K562 (cell line): ENCODE measurements around the gene ZMPSTE24. TPM values are rescaled to one million over a fixed set of nuclear protein-coding genes. Genes with fewer than 3 reads are reported as not detected.

Experiments used
- ASH1L ChIP-seq: fragments of 450-650 bp; IDR thresholded peaks from 2 replicates; pipeline ENCODE4 v1.6.1; 2018; ENCODE audit warnings: borderline replicate concordance, mild to moderate bottlenecking, low read depth; ENCODE audit not compliant: partially characterized antibody
- BCL6 ChIP-seq: fragments of 250-450 bp; sonication (Bioruptor Pico); IDR thresholded peaks from 2 replicates; pipeline ENCODE4 v1.4.0; 2020
- FOS ChIP-seq: IDR thresholded peaks from 3 replicates; pipeline ENCODE4 v1.6.1; 2011; ENCODE audit not compliant: insufficient read length; ENCODE audit errors: extremely low read depth
- FOXJ3 ChIP-seq: sonication (generic); formaldehyde crosslinking; IDR thresholded peaks from 2 replicates; pipeline ENCODE4 v1.4.0; 2020; ENCODE audit warnings: mild to moderate bottlenecking, missing genetic modification reagents
- HEY1 ChIP-seq: fragments of 250-450 bp; sonication (Bioruptor Pico); IDR thresholded peaks from 2 replicates; pipeline ENCODE4 v1.5.0; 2020; ENCODE audit warnings: mild to moderate bottlenecking, moderate library complexity, borderline replicate concordance
- LARP7 ChIP-seq: fragments of 450-650 bp; IDR thresholded peaks from 2 replicates; pipeline ENCODE4 v1.6.1; 2016
- NFYB ChIP-seq: IDR thresholded peaks from 2 replicates; pipeline ENCODE4 v1.6.1; 2011; ENCODE audit warnings: mild to moderate bottlenecking, moderate library complexity; ENCODE audit not compliant: insufficient read length; ENCODE audit errors: extremely low read depth
- POLR2A ChIP-seq: fragments of 450-650 bp; conservative IDR thresholded peaks from 2 replicates; pipeline ENCODE4 v1.6.1; 2016
- SAP30 ChIP-seq: fragments of 200-600 bp; sonication (generic); IDR thresholded peaks from 2 replicates; pipeline ENCODE4 v1.6.1; 2012; ENCODE audit warnings: borderline replicate concordance, low read depth, mild to moderate bottlenecking, moderate library complexity, low read length, control low read depth, inconsistent platforms; ENCODE audit not compliant: insufficient read depth, poor library complexity, severe bottlenecking
- SIN3B ChIP-seq: fragments of 450-650 bp; IDR thresholded peaks from 2 replicates; pipeline ENCODE4 v1.6.1; 2017; ENCODE audit warnings: low read depth, mild to moderate bottlenecking, moderate library complexity
- SPI1 ChIP-seq: IDR thresholded peaks from 2 replicates; pipeline ENCODE4 v1.6.1; 2011; ENCODE audit warnings: low read depth, low read length, control low read depth, borderline replicate concordance
- TAF1 ChIP-seq: IDR thresholded peaks from 2 replicates; pipeline ENCODE4 v1.6.1; 2011; ENCODE audit warnings: mild to moderate bottlenecking, low read length, moderate library complexity; ENCODE audit not compliant: insufficient read depth, control insufficient read depth, severe bottlenecking; ENCODE audit errors: extremely low read depth
- ZC3H11A ChIP-seq: IDR thresholded peaks from 2 replicates; pipeline ENCODE4 v1.6.1; 2012; ENCODE audit warnings: low read depth, low read length, improper control_type of control experiment
- ZFP1 ChIP-seq: fragments of 450-650 bp; formaldehyde crosslinking; IDR thresholded peaks from 2 replicates; pipeline ENCODE4 v1.4.0; 2020; ENCODE audit warnings: mild to moderate bottlenecking, mixed read lengths
- ZNF174 ChIP-seq: fragments of 250-450 bp; sonication (Bioruptor Pico); IDR thresholded peaks from 2 replicates; pipeline ENCODE4 v1.4.0; 2020; ENCODE audit warnings: mild to moderate bottlenecking
- ZNF224 ChIP-seq: sonication (generic); formaldehyde crosslinking; IDR thresholded peaks from 2 replicates; pipeline ENCODE4 v1.8.0; 2022; ENCODE audit warnings: mild to moderate bottlenecking, missing genetic modification reagents
- ZNF444 ChIP-seq: fragments of 250-450 bp; sonication (Bioruptor Pico); IDR thresholded peaks from 2 replicates; pipeline ENCODE4 v1.4.0; 2020; ENCODE audit warnings: mild to moderate bottlenecking, moderate library complexity
- ZNF695 ChIP-seq: fragments of 450-650 bp; formaldehyde crosslinking; IDR thresholded peaks from 2 replicates; pipeline ENCODE4 v1.4.0; 2020; ENCODE audit warnings: mild to moderate bottlenecking, moderate library complexity
- polyA plus RNA-seq, 8 experiments: library from polyadenylated mRNA; depleted of rRNA in 4 of 8; stranded (reverse) in 5 of 8; unstranded in 3 of 8; fragments of >200 nt; fragmentation: Nextera tagmentation in 2 of 8; fragmentation: Illumina TruSeq in 1 of 8; extraction: Ambion mirVana in 2 of 8; extraction: Trizol in 1 of 8; gene quantifications; 2 replicates each; pipeline versions ENCODE4 v1.2.1 to v1.2.3, GENCODE V29; 2011 to 2014; ENCODE audit warnings: inconsistent platforms in 1 of 8, missing spikeins in 1 of 8
- total RNA-seq, 7 experiments: library from RNA; depleted of rRNA in 6 of 7; stranded (reverse); fragments of >200 nt in 6 of 7; fragmentation: Illumina TruSeq in 2 of 7; extraction: Trizol in 2 of 7; gene quantifications; 2 replicates each; pipeline versions ENCODE4 v1.2.1 to v1.2.3, GENCODE V29; 2011 to 2021; ENCODE audit warnings: low replicate concordance in 1 of 7
- TF ChIP-seq, protein P1 (sequence below): fragments of 450-650 bp; formaldehyde crosslinking; IDR thresholded peaks from 2 replicates; pipeline ENCODE4 v1.4.0; 2022; ENCODE audit warnings: missing genetic modification characterization
- TF ChIP-seq, protein P2 (sequence below): fragments of 250-450 bp; sonication (Bioruptor Pico); IDR thresholded peaks from 2 replicates; pipeline ENCODE4 v1.5.0; 2021; ENCODE audit warnings: mild to moderate bottlenecking, moderate library complexity
- TF ChIP-seq, protein P3 (sequence below): fragments of 250-450 bp; sonication (Bioruptor Pico); IDR thresholded peaks from 2 replicates; pipeline ENCODE4 v1.4.0; 2020; ENCODE audit warnings: mild to moderate bottlenecking, moderate library complexity

ZMPSTE24 gene
- total and polyA plus RNA-seq, 9 of the 15 experiments (the other 6 are each of a cell fraction or from before 2014, with no cell fraction given), result 30.7 to 75.9 (median 64.3) TPM

DNA sequence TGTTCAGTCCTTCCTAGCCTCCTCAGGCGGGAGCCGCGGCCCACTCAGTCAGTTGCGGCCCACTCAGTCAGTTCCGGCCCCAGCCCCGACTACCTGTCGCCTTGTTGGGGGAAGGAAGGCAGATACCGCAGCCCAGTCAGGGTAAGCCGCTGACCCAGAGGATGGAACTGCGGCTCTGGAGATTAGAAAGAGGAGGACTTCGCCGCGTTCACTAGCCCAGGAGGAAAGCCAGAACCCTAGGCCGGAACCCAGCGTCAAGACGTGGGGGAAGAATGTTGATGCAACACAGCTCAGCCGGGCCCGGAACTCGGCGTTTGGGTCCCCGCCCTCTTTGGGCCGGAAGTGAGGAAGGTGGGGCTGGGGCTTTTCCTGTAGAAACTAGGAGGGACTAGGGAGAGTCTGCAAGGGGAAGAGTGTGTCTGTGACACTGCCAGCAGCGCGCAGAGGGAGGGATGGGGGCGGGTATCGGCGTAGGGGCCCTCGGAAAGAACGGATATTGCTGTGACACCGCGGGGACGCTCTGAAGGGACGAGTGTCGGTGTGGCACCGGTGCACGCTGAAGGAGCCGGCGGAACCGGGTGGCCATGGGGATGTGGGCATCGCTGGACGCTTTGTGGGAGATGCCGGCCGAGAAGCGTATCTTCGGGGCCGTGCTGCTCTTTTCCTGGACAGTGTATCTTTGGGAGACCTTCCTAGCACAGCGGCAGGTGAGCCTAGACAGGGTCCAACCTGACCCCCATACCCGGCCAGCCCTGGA is at the start of gene ZMPSTE24 (continued):
- no peak for TF ChIP-seq SPI1
- no peak for TF ChIP-seq ZNF174
- peak; percentile 59; the same call in 1 of the 2 replicates for TF ChIP-seq BCL6
- 0 out of 2 replicates have a peak, but pooled peaks have one; percentile 30 for TF ChIP-seq ZNF695 (CRISPR knock-in tag)
- TF ChIP-seq TAF1, result peak; percentile 91
- TF ChIP-seq POLR2A, result peak; percentile 96
- TF ChIP-seq FOS, result no peak
- TF ChIP-seq FOXJ3 (CRISPR knock-in tag), result no peak
- TF ChIP-seq NFYB, result no peak
- TF ChIP-seq, protein P1, sequence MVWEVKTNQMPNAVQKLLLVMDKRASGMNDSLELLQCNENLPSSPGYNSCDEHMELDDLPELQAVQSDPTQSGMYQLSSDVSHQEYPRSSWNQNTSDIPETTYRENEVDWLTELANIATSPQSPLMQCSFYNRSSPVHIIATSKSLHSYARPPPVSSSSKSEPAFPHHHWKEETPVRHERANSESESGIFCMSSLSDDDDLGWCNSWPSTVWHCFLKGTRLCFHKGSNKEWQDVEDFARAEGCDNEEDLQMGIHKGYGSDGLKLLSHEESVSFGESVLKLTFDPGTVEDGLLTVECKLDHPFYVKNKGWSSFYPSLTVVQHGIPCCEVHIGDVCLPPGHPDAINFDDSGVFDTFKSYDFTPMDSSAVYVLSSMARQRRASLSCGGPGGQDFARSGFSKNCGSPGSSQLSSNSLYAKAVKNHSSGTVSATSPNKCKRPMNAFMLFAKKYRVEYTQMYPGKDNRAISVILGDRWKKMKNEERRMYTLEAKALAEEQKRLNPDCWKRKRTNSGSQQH (CRISPR knock-in tag), result peak; percentile 3; the same call in 1 of the 2 replicates
- TF ChIP-seq SAP30, result peak; percentile 95
- TF ChIP-seq LARP7, result peak; percentile 74; the same call in 1 of the 2 replicates
- TF ChIP-seq SIN3B, result peak; percentile 93
- TF ChIP-seq ZFP1, result 0 out of 2 replicates have a peak, but pooled peaks have one; percentile 19
- TF ChIP-seq ZC3H11A, result peak; percentile 88
- TF ChIP-seq HEY1, result no peak
- TF ChIP-seq ZNF444 (CRISPR knock-in tag), result peak; percentile 95
- TF ChIP-seq, protein P2, sequence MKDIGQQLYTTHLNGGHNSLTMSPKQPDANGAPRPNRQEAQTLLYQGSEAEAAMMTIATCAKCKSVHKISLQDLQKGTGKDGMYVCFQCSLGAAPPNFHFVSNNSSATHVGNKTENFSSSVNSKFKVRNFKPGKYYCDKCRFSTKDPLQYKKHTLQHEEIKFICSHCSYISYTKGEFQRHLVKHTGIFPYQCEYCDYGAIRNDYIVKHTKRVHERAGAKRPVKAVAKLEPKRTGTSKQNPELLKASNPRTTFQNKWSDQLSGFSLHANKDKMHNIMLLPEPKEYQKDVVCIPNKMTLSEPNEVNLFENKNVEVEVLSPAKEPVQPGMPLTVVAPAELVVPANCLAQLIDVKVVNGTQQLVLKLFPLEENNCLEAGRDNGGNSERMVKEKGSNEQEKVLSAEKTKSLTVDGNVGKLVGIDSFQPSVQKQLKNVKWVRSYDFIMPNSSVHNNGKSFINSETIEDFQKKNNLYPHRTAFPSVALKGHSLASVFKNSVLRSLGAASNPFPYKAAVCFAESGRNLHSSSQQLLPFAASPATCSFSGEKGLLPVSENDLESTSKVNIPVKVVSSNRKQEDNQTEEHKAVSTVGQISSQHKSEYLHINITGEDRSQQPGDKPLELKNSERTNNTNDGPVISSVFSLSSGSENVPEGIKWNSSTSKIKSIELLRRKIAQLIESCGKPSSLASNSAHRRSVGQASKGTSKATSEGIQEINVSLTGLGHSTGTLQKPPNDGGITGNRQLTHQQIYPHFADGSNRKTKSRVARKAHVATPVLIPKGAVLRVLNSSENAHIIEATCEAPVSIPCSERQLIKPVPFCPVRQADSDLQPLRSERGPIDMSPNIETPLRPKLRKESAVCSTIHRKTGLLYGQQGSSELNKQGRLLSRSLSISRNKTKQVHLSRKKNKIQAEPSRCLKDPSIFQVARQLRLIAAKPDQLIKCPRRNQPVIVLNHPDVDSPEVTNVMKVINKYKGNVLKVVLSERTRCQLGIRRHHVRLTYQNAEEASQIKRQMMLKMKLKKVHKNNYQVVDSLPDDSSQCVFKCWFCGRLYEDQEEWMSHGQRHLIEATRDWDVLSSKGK (CRISPR knock-in tag), result no peak
- no peak for TF ChIP-seq ZNF224 (CRISPR knock-in tag)
- TF ChIP-seq, protein P3, sequence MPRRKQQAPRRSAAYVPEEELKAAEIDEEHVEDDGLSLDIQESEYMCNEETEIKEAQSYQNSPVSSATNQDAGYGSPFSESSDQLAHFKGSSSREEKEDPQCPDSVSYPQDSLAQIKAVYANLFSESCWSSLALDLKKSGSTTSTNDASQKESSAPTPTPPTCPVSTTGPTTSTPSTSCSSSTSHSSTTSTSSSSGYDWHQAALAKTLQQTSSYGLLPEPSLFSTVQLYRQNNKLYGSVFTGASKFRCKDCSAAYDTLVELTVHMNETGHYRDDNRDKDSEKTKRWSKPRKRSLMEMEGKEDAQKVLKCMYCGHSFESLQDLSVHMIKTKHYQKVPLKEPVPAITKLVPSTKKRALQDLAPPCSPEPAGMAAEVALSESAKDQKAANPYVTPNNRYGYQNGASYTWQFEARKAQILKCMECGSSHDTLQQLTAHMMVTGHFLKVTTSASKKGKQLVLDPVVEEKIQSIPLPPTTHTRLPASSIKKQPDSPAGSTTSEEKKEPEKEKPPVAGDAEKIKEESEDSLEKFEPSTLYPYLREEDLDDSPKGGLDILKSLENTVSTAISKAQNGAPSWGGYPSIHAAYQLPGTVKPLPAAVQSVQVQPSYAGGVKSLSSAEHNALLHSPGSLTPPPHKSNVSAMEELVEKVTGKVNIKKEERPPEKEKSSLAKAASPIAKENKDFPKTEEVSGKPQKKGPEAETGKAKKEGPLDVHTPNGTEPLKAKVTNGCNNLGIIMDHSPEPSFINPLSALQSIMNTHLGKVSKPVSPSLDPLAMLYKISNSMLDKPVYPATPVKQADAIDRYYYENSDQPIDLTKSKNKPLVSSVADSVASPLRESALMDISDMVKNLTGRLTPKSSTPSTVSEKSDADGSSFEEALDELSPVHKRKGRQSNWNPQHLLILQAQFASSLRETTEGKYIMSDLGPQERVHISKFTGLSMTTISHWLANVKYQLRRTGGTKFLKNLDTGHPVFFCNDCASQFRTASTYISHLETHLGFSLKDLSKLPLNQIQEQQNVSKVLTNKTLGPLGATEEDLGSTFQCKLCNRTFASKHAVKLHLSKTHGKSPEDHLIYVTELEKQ (CRISPR knock-in tag), result no peak
- peak; percentile 66 for TF ChIP-seq ASH1L
